Lower leg skin (tissue), 4 donors: ENCODE data around the gene NFYC. TPM values are rescaled to one million over a fixed set of nuclear protein-coding genes. Genes with fewer than 3 reads are reported as not detected.

Source experiments
- DNase-seq, 2 donors: peaks; one replicate each; pipeline ENCODE4 v3.0.0-alpha.2; 2019; ENCODE audit warnings: low spot score in 2 of 2
- H3K4me3 ChIP-seq: fragments of 200-600 bp; sonication (generic); 2 replicates; pipeline ENCODE4 v1.5.1; 2017; ENCODE audit warnings: mild to moderate bottlenecking, low read depth; ENCODE audit not compliant: poor library complexity, severe bottlenecking
- CTCF ChIP-seq, 3 donors: fragments of 450-650 bp; IDR thresholded peaks; one replicate each; pipeline ENCODE4 v1.5.1; 2016; ENCODE audit warnings: antibody characterized with exemption in 3 of 3, mild to moderate bottlenecking in 3 of 3, moderate library complexity in 2 of 3
- POLR2A ChIP-seq, 2 donors: fragments of 450-650 bp; IDR thresholded peaks; one replicate each; pipeline ENCODE4 v1.6.1; 2016 to 2017; ENCODE audit warnings: antibody characterized with exemption in 2 of 2, mild to moderate bottlenecking in 1 of 2, moderate library complexity in 1 of 2
- WGBS, 2 donors: methylation state at CpG; one replicate each; pipeline ENCODE4 v1.1.5; 2018; 5-methylcytosine and 5-hydroxymethylcytosine counted together
- intact Hi-C: fragments of 100-400 bp; cut with DNase I; formaldehyde crosslinking; loops from one replicate; pipeline ENCODE4 v1.15.0; 2023; ENCODE audit warnings: low total_unique reads
- total RNA-seq, 4 donors: library from RNA; depleted of rRNA; stranded (reverse); fragments of >200 nt; gene quantifications; one replicate each; pipeline ENCODE4 v1.1.0, GENCODE V29; 2016

Gene NFYC
- total RNA-seq, 4 donors from 2014 or later, result 53.3 to 94.4 (median 68.0) TPM

GRCh38 chr1:40801742-40802077 is 110.2 kb downstream of the NFYC start:
- H3K4me3 ChIP-seq, result no peak overlapping the region
- TF ChIP-seq CTCF (IDR thresholded peaks at IDR 0.05), result no peak
- TF ChIP-seq POLR2A (IDR thresholded peaks at IDR 0.05), result no peak
- DNase-seq, result no peak
- intact Hi-C loops, result no loop called here
- 74 to 88% methylated on average over 3 of the region's 3 CpGs for WGBS, 2 donors

GRCh38 chr1:40802078-40802741 is 110.7 kb downstream of the NFYC start:
- no peak overlapping the region for H3K4me3 ChIP-seq
- TF ChIP-seq CTCF (IDR thresholded peaks at IDR 0.05), result no peak
- no peak for TF ChIP-seq POLR2A (IDR thresholded peaks at IDR 0.05)
- intact Hi-C loops, result no loop called here
- whole genome bisulfite sequencing, 2 donors, result 5 to 8% methylated on average over 42 to 54 of the region's 56 CpGs
- peak; percentile 67 to 95 for DNase-seq

GRCh38 chr1:40802742-40803113 is 111.2 kb downstream of the NFYC start:
- intact Hi-C loops, result no loop called here
- H3K4me3 ChIP-seq, result no peak overlapping the region
- DNase-seq, result no peak
- TF ChIP-seq CTCF (IDR thresholded peaks at IDR 0.05), result no peak
- no peak for TF ChIP-seq POLR2A (IDR thresholded peaks at IDR 0.05)
- WGBS, 2 donors, result 52 to 53% methylated on average over 4 of the region's 4 CpGs

- TF ChIP-seq CTCF (IDR thresholded peaks at IDR 0.05) (no peak), POLR2A (IDR thresholded peaks at IDR 0.05) (no peak)
- intact Hi-C loops, result no loop called here
- H3K4me3 ChIP-seq, result no peak overlapping the region
- 89 to 96% methylated on average over 3 of the region's 3 CpGs for WGBS, 2 donors
- no peak for DNase-seq
Measured at GRCh38 chr1:40803447-40803846, 111.9 kb downstream of the NFYC start.

- TF ChIP-seq POLR2A (IDR thresholded peaks at IDR 0.05), result no peak
- no peak for TF ChIP-seq CTCF (IDR thresholded peaks at IDR 0.05)
- DNase-seq, result no peak
- intact Hi-C loops, result no loop called here
- 41 to 44% methylated on average over 2 of the region's 2 CpGs for WGBS, 2 donors
- H3K4me3 ChIP-seq, result no peak overlapping the region
Measured at GRCh38 chr1:40803902-40804301, 112.4 kb downstream of the NFYC start.

- WGBS, 2 donors, result 78 to 81% methylated on average over 3 of the region's 3 CpGs
- no peak for DNase-seq
- H3K4me3 ChIP-seq, result no peak overlapping the region
- TF ChIP-seq CTCF (IDR thresholded peaks at IDR 0.05), result no peak
- no peak for TF ChIP-seq POLR2A (IDR thresholded peaks at IDR 0.05)
- intact Hi-C loops, result no loop called here
Measured at GRCh38 chr1:40806240-40806639, 114.7 kb downstream of the NFYC start.
